Bronchial smooth muscle cell (primary cell): ENCODE data around the gene NUDC. TPM values are rescaled to one million over a fixed set of nuclear protein-coding genes. Genes with fewer than 3 reads are reported as not detected.

Experiments
- total RNA-seq: library from RNA; depleted of rRNA; stranded (reverse); fragments of >200 nt; gene quantifications from 2 replicates; pipeline ENCODE4 v1.2.1, GENCODE V29; 2014

The NUDC gene
- total RNA-seq = 24.2 and 24.6 TPM in 2 replicates

DNA sequence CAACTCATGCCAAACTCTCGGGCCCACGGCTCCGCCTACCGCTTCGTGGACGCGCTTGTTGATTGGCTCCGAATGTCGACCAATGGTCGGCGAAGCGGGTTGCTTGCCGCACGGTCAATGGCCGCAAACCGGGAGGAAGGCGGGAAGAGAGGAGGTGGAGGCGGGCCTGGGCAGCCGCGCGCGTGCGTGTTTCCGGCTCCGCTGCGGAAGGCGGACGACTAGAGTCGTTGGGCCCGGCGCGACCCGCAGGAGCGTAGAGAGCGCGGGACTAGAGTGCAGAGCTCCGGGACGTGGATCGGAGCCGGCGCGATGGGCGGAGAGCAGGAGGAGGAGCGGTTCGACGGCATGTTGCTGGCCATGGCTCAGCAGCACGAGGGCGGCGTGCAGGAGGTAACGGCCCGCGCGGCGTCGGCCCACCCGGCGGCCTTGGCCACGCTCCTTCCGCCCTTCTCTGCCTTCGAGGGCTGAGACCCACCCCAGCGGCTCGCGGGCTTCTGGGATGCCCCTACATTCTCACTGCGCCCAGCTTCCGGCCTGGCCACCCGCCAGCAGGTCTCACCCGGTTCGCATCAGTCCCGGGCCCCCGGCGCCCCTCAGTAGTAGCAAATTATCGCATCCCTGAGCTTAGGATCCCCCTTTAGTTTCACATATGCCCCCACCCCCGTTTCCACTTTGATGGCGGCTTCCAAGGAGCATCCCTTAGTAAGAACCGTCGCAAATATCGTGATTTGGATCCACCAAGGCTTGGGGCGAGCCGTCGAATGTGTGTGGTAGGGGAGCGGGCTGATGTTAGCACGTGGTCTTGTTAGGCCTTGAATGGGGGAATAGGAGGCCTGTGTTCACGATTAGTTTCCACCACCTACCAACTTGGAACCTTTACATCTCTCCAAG, at the start of gene NUDC:
Gene NUDC, plus strand, starts transcription at position 204 of the 891 bp plus-strand sequence. Its CDS starts 106 bp downstream, at position 310.

GRCh38 chr1:26889551-26890466, 31.7 kb upstream of the NUDC start, which contains the start of gene GPN2:
Gene GPN2 (minus strand): TSS chr1:26890283. CDS start chr1:26890096, 187 bp downstream.

DNA sequence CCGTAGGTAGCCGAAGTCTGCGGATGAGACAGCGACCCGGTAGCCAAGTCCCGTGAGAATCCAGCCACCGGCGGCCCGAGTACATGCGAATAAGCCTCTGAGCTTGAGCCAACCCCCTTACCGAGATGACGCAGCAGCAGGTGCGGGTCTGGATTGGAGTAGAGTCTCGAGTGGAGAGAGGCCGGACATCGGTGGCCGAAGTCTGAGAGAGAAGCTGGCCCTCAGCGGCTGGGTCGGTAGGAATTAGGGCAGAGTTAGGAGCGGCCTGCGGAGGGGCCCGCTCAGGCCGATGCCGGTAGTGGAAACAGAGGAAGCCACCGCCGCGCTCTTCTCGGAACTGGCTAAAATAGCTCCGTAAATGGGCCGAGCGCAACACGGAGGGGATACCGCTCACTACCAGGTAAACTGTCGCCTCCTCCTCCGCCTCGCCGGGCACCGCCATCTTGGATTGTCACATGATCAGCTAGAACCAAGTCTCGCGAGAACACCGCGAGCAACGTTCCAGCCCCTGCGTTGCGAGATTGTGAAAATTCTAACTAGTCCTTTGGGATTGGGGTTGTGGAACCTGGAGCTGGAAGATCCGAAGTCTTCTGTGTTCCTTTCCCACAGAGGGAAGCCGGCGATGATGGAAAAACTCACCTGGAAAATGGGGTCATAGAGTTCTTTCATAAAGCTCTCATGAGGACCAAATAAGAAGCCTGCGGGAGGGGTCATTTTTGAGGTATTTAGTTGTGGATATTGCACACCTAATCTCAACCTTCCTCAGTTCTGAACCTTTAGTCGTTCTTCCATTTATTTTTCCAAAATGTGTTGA, 21.3 kb upstream of the NUDC start, which contains the start of gene GPATCH3:
Gene GPATCH3, minus strand, starts transcription at position 467 of the 814 bp plus-strand sequence. Its CDS starts 25 bp downstream, at position 442.

DNA sequence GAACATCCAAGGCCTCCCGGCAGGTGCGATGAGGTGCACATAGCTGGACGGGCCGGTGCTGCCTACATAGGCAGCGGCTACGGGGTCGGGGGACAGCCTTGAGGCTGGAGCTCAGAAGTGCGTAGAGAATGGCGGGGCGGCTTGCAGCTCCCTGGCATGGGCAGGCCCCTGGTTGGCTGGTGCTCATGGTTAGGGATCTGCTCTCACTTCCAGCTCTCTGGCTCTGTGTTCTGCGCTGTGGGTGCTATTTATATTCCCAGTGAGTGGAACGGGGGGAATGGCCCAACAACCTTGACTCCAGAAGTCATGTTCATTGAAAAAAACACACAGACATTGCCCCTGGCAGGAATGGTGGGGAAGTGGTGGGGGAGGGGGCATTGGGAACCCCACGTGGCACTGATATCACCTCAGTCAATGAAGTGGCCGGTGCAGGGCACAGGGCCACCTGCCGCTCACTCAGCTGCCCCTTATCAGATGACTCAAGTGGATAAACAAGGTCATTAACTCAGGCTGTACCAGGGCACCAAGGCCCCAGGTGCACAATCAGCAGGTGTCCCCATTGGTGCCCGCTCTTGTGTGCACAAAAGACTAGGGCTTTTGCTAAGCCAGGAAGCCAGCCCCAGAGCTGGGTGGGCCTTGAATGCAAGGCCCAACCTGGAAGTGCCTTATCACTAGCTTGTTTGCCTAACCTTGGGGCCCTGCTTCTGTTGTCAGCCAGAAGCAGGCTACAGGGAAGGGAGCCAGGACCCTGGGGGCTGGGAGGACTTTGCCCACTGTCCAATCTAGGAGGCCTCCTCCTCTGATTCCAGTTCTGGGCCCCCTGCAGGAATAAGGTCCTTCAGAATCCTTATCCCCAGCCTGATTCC, 7.6 kb upstream of the NUDC start, which contains the start of gene NR0B2:
Gene NR0B2, minus strand, starts transcription at position 222 of the 866 bp plus-strand sequence. Its CDS starts 35 bp downstream, at position 187.

DNA sequence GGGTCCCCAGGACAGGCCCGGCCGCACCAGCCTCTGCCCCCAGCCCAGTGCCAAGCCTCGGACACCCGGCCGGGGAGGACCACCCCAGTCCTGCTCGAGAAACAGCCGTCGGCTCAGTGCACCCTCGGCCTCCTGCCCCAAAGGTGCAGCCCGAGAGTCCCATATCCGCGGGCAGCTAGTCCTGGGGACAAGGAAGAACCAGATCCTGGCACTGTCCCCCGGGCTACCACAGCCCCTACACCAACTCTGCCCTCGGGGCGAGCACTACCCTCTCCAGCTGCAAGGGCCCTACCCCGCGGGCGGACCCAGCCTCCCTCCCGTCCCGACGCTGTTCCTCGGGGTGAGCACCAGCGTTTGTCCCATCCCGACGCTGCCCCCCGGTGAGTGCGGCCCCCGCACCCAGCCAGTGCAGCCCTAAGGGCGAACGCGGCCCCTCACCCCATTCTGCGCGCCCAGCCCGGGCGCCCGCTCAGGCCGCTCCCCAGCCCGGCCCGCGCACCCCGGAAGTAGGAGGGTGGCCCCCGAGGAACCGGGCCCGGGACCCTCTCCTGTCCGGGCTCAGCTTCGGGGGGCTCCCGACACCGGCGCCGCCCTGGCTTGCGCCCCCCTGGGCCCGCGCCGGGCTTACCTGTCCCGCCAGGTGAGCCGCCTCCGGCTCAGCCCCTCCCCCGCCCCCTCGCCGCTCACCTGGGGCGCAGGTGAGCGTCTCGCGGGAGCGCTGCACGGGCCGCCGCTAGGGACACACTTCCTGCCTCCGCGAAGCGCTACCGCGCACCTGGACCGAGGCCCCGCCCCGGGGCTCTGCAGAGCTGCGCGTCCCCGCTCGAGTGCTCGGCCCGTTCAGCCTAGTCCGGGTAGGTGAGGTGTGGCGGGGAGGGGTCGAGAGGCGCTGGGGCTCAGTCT, 38.4 kb downstream of the NUDC start, which contains the start of gene KDF1:
Gene KDF1, minus strand, starts transcription at position 747 of the 903 bp plus-strand sequence. CDS start 8,088 bp downstream, outside the sequence.

DNA sequence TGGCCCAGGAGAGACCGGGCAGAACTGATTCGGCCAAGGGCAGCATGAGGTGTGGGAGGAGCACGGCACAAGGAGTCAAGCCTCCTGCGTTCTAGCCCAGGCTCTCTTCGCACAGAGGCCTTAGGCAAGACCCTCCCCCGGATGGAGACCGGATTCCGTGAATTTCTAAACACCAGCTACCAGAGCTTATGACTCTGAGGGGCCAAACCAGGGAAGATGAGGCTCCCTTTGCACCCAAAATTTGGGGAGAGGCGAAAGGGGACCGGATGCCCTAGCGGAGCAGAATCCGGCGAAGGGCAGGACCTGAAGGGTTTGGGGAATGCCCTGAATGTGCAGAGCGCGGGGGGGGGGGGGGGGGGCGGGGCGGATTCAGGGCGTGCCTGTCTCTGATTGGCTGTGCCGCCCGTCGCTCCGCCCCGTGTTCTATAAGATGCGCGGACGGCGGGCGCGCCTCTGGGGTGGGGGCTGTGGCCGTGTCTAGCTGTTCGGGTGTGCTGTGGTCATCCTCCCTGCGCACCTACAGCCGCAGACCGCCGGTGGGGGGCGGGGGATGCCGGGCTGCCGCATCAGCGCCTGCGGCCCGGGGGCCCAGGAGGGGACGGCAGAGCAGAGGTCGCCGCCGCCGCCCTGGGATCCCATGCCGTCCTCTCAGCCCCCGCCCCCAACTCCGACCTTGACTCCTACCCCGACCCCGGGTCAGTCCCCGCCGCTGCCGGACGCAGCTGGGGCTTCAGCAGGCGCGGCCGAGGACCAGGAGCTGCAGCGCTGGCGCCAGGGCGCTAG, 71.9 kb downstream of the NUDC start, which contains the start of gene TRNP1:
Gene TRNP1, plus strand, starts transcription at position 456 of the 783 bp plus-strand sequence. Its CDS starts 95 bp downstream, at position 551.

Other genes starting within 250 kb of the NUDC start
- 8.7 and 11.9 TPM in 2 replicates for gene ARID1A, start 225.7 kb upstream of the NUDC start, total RNA-seq
- gene PIGV, start 133.8 kb upstream of the NUDC start, total RNA-seq = 12.2 and 14.7 TPM in 2 replicates
- gene ZDHHC18, start 95.1 kb upstream of the NUDC start, total RNA-seq = 2.8 and 5.1 TPM in 2 replicates
- 0.47 and 1.8 TPM in 2 replicates for gene SFN, start 58.6 kb upstream of the NUDC start, total RNA-seq
- 9.8 and 10.8 TPM in 2 replicates for gene GPN2, start 31.5 kb upstream of the NUDC start, total RNA-seq
- gene GPATCH3, start 21.3 kb upstream of the NUDC start, total RNA-seq = 10.6 and 14.1 TPM in 2 replicates
- not detected in 2 replicates for gene NR0B2, start 7.8 kb upstream of the NUDC start, total RNA-seq
- gene KDF1, start 38.7 kb downstream of the NUDC start, total RNA-seq = under 0.01 and 0.09 TPM in 2 replicates
- gene TRNP1, start 71.9 kb downstream of the NUDC start, total RNA-seq = 3.9 and 38.0 TPM in 2 replicates
- gene TENT5B, start 91.1 kb downstream of the NUDC start, total RNA-seq = 0.77 and 1.7 TPM in 2 replicates
- 4.4 and 4.6 TPM in 2 replicates for gene SLC9A1, start 233.4 kb downstream of the NUDC start, total RNA-seq